Uterus (tissue), 4 donors: ENCODE data around the gene MAGEC3. TPM values are rescaled to one million over a fixed set of nuclear protein-coding genes. Genes with fewer than 3 reads are reported as not detected.

ENCODE experiments used
- DNase-seq, 2 donors: peaks; one replicate each; pipeline ENCODE4 v3.0.0-alpha.2; 2019 to 2020
- H3K27ac ChIP-seq, 2 donors: fragments of 200-600 bp; sonication (generic); 1 replicate in 1 of 2; 2 replicates in 1 of 2; pipeline ENCODE4 v1.5.1; 2016 to 2018
- H3K27me3 ChIP-seq, 2 donors: fragments of 200-600 bp; sonication (generic); one replicate each; pipeline ENCODE4 v1.5.1; 2018 to 2019; ENCODE audit warnings: control low read depth in 1 of 2
- H3K36me3 ChIP-seq, 2 donors: fragments of 200-600 bp; sonication (generic); one replicate each; pipeline ENCODE4 v1.5.1; 2019; ENCODE audit warnings: control low read depth in 1 of 2
- H3K4me1 ChIP-seq, 2 donors: fragments of 200-600 bp; sonication (generic); one replicate each; pipeline ENCODE4 v1.5.1; 2018 to 2019; ENCODE audit warnings: control low read depth in 1 of 2
- H3K4me3 ChIP-seq, 2 donors: fragments of 200-600 bp; sonication (generic); 1 replicate in 1 of 2; 2 replicates in 1 of 2; pipeline ENCODE4 v1.5.1; 2018 to 2019; ENCODE audit warnings: mild to moderate bottlenecking in 1 of 2
- H3K9me3 ChIP-seq, 2 donors: fragments of 200-600 bp; sonication (generic); one replicate each; pipeline ENCODE4 v1.5.1; 2019; ENCODE audit warnings: control low read depth in 1 of 2
- CTCF ChIP-seq, 4 experiments: fragments of 200-600 bp in 2 of 4; fragments of 450-650 bp in 2 of 4; sonication (generic) in 2 of 4; IDR thresholded peaks; one replicate each; pipeline ENCODE4 v1.5.1; 2016 to 2019; ENCODE audit warnings: antibody characterized with exemption in 4 of 4, mild to moderate bottlenecking in 2 of 4, moderate library complexity in 1 of 4
- POLR2A ChIP-seq, 2 donors: fragments of 450-650 bp; IDR thresholded peaks; one replicate each; pipeline ENCODE4 v1.6.1; 2016; ENCODE audit warnings: antibody characterized with exemption in 2 of 2, mild to moderate bottlenecking in 1 of 2, moderate library complexity in 1 of 2
- intact Hi-C: fragments of 100-400 bp; cut with DNase I; formaldehyde crosslinking; loops from one replicate; pipeline ENCODE4 v1.15.1; 2023; ENCODE audit warnings: low total_unique reads
- total RNA-seq, 4 donors: library from RNA; depleted of rRNA in 3 of 4; stranded (reverse); fragments of >200 nt in 3 of 4; gene quantifications; one replicate each; pipeline versions ENCODE4 v1.1.0 to v1.2.4, GENCODE V29; 2014 to 2023
- donor health status: DM: yes; HTN: yes; CAD: no.

The MAGEC3 gene
- total RNA-seq, 4 donors from 2014 or later = 0.70 TPM; not detected in 3

- Histone ChIP-seq H3K4me1 (no peaks in the 10 kb centered on the region), H3K27ac (no peak overlapping the region), H3K27me3 (no peaks in the 10 kb centered on the region), H3K4me3 (no peak overlapping the region), H3K9me3 (no peaks in the 10 kb centered on the region), H3K36me3 (no peaks in the 10 kb centered on the region)
- TF ChIP-seq CTCF (IDR thresholded peaks at IDR 0.05) (no peak), POLR2A (IDR thresholded peaks at IDR 0.05) (no peak)
- intact Hi-C loops = no loop called here
- DNase-seq = no peak
Measured at GRCh38 chrX:141941234-141941633, 103.1 kb downstream of the MAGEC3 start.

GRCh38 chrX:141945426-141945825 is 107.3 kb downstream of the MAGEC3 start:
- TF ChIP-seq CTCF (IDR thresholded peaks at IDR 0.05) = no peak
- Histone ChIP-seq H3K27me3 (no peaks in the 10 kb centered on the region), H3K4me1 (no peaks in the 10 kb centered on the region), H3K4me3 (no peak overlapping the region), H3K36me3 (no peaks in the 10 kb centered on the region), H3K9me3 (no peaks in the 10 kb centered on the region), H3K27ac (no peak overlapping the region)
- no peak for DNase-seq
- intact Hi-C loops = no loop called here

GRCh38 chrX:141947350-141947749 is 109.2 kb downstream of the MAGEC3 start:
- Histone ChIP-seq H3K4me1 (no peaks in the 10 kb centered on the region), H3K36me3 (no peaks in the 10 kb centered on the region), H3K27ac (no peak overlapping the region), H3K4me3 (no peak overlapping the region), H3K9me3 (no peaks in the 10 kb centered on the region), H3K27me3 (no peaks in the 10 kb centered on the region)
- intact Hi-C loops = no loop called here
- no peak for DNase-seq
- TF ChIP-seq CTCF (IDR thresholded peaks at IDR 0.05) (no peak), POLR2A (IDR thresholded peaks at IDR 0.05) (no peak)

Other genes starting within 250 kb of the MAGEC3 start
- gene SPANXA2, start 248.6 kb upstream of the MAGEC3 start, total RNA-seq = not detected
- not detected for gene SPANXD, start 139.6 kb upstream of the MAGEC3 start, total RNA-seq
- not detected for gene MAGEC1, start 65.6 kb downstream of the MAGEC3 start, total RNA-seq